ENCODE results near the gene DSCAM.

DNA sequence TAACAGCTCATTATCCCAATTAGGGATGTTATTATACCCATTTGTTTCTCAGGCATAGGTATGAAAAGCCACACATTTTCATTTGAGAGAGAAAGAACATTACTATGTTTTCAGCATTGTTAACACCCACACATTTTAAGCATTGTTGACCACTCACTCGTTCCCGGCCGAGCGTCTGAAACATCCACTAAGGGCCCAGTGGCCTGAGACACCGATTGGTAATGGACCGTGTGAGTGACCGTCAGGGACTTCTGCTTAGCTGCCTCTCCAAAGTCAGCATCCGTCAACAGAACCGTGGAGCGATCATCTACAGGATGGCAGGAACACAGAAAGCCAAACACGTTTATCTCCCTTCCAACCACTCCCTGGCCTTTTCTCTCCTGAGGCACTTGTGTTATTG is 795.2 kb downstream of the DSCAM start:
- TF ChIP-seq CTCF (IDR thresholded peaks at IDR 0.05) (no peak), POLR2A (IDR thresholded peaks at IDR 0.05) (no peak)

Data from Peyer's patch (tissue), 4 donors.